NCI-H1092 treated with DMSO at 0.1 percent for 48 hours (cell line): Measurements from ENCODE around the gene NUTM2E.
"Not testable (repeated sequence)": the region's sequence is repeated elsewhere in the genome, so short reads cannot be mapped to it uniquely, and the experiment has no call there.

ENCODE experiments used
- DNase-seq: peaks from one replicate; lab custom pipeline; 2025; lab: John Stamatoyannopoulos, UW

NUTM2E gene

GRCh38 chr10:79826496-79827215, at the start of gene NUTM2E:
TSS of gene NUTM2E (plus strand) at chr10:79826739. CDS start at chr10:79841741, 15,002 bp downstream.
- DNase-seq: peak; percentile 58

- not testable (repeated sequence) for DNase-seq
These were observed 48.5 kb upstream of the NUTM2E start for GRCh38 chr10:79777997-79778396.

- not testable (repeated sequence) for DNase-seq
These were observed 47.1 kb upstream of the NUTM2E start for GRCh38 chr10:79779310-79779938.

GRCh38 chr10:79779992-79780391, 46.5 kb upstream of the NUTM2E start:
- DNase-seq: not testable (repeated sequence)

GRCh38 chr10:79781584-79781983, 45.0 kb upstream of the NUTM2E start:
- DNase-seq: not testable (repeated sequence)

GRCh38 chr10:79787455-79787952, 39.0 kb upstream of the NUTM2E start:
- not testable (repeated sequence) for DNase-seq

- not testable (repeated sequence) for DNase-seq
These were observed 37.2 kb upstream of the NUTM2E start for GRCh38 chr10:79789351-79789750.

GRCh38 chr10:79791906-79792517, 34.5 kb upstream of the NUTM2E start:
- DNase-seq: not testable (repeated sequence)

GRCh38 chr10:79799337-79799736, 27.2 kb upstream of the NUTM2E start:
- DNase-seq: not testable (repeated sequence)

GRCh38 chr10:79805857-79806256, 20.7 kb upstream of the NUTM2E start:
- DNase-seq: not testable (repeated sequence)

GRCh38 chr10:79811895-79812294, 14.6 kb upstream of the NUTM2E start:
- DNase-seq: not testable (repeated sequence)

GRCh38 chr10:79816290-79816689, 10.2 kb upstream of the NUTM2E start:
- DNase-seq: not testable (repeated sequence)

GRCh38 chr10:79823387-79823786, 3.2 kb upstream of the NUTM2E start:
- not testable (repeated sequence) for DNase-seq

GRCh38 chr10:79825587-79826011, 940 bp upstream of the NUTM2E start:
- DNase-seq: not testable (repeated sequence)

- not testable (repeated sequence) for DNase-seq
These were observed 426 bp upstream of the NUTM2E start for GRCh38 chr10:79826131-79826495.

- DNase-seq: not testable (repeated sequence)
These were observed 7.3 kb downstream of the NUTM2E start for GRCh38 chr10:79833833-79834232.

GRCh38 chr10:79835891-79836290, 9.4 kb downstream of the NUTM2E start:
- DNase-seq: not testable (repeated sequence)

GRCh38 chr10:79836891-79837290, 10.4 kb downstream of the NUTM2E start:
- DNase-seq: not testable (repeated sequence)

GRCh38 chr10:79838441-79838840, 11.9 kb downstream of the NUTM2E start:
- DNase-seq: not testable (repeated sequence)

- DNase-seq: not testable (repeated sequence)
These were observed 26.8 kb downstream of the NUTM2E start for GRCh38 chr10:79853191-79853854.

GRCh38 chr10:79862269-79862668, 35.7 kb downstream of the NUTM2E start:
- not testable (repeated sequence) for DNase-seq

GRCh38 chr10:79862803-79863202, 36.3 kb downstream of the NUTM2E start:
- not testable (repeated sequence) for DNase-seq
